Activated naive CD8-positive, alpha-beta T cell treated with anti-CD3 and anti-CD28 coated beads, Interleukin-2, amount 10 ng/mL, durations not matched to agents 7 days and 5 days (primary cell): ENCODE measurements around the gene NOTCH4. TPM values are rescaled to one million over a fixed set of nuclear protein-coding genes. Genes with fewer than 3 reads are reported as not detected.
A peak's percentile ranks its signal among the peaks of the same experiment; 100 is the strongest.
"Not testable (repeated sequence)": the region's sequence is repeated elsewhere in the genome, so short reads cannot be mapped to it uniquely, and the experiment has no call there.

Source experiments
- ATAC-seq: fragments of 150-1000 bp; cut with Tn5 transposase; one replicate; pipeline ENCODE4 v1.10.0; 2021; ENCODE audit warnings: low read depth, moderate library complexity
- POLR2A ChIA-PET: fragments of 350-600 bp; sonication (Branson Sonifier 250); formaldehyde crosslinking; loops from one replicate; lab custom pipeline; 2021; ENCODE audit warnings: antibody characterized with exemption; lab: Charles Lee
- DNase-seq: peaks from one replicate; pipeline ENCODE4 v3.0.0; 2021
- H3K27ac Mint-ChIP-seq: one replicate; pipeline ENCODE4 v1.8.0; 2022; ENCODE audit warnings: mild to moderate bottlenecking, mixed read lengths
- H3K27me3 Mint-ChIP-seq: one replicate; pipeline ENCODE4 v1.8.0; 2022; ENCODE audit warnings: mild to moderate bottlenecking, moderate library complexity, mixed read lengths
- H3K36me3 Mint-ChIP-seq: one replicate; pipeline ENCODE4 v1.8.0; 2021; ENCODE audit warnings: mild to moderate bottlenecking, mixed read lengths
- H3K4me1 Mint-ChIP-seq: one replicate; pipeline ENCODE4 v1.8.0; 2021; ENCODE audit warnings: mixed read lengths
- H3K4me3 Mint-ChIP-seq: one replicate; pipeline ENCODE4 v1.8.0; 2022; ENCODE audit warnings: mild to moderate bottlenecking, moderate library complexity, mixed read lengths
- H3K9me3 Mint-ChIP-seq: one replicate; pipeline ENCODE4 v1.8.0; 2021; ENCODE audit warnings: mixed read lengths
- total RNA-seq, 2 experiments: library from RNA; stranded (reverse); gene quantifications; one replicate each; pipeline ENCODE4 v1.2.3, GENCODE V29; 2021

The NOTCH4 gene
- under 1 TPM; 0.67 to 0.79 TPM for total RNA-seq

GRCh38 chr6:32223258-32224235 lies at the start of gene NOTCH4:
TSS of gene NOTCH4 (minus strand) at chr6:32224067. CDS start at chr6:32223928, 139 bp downstream.
- Mint-ChIP-seq H3K27ac (no peak within 1 kb of the TSS), H3K36me3 (no peaks in the 10 kb centered on the region), H3K9me3 (no peaks in the 10 kb centered on the region), H3K4me3 (no peak within 1 kb of the TSS), H3K4me1 (peaks cover 7% of the 10 kb centered on the region), H3K27me3 (no peaks in the 10 kb centered on the region)
- POLR2A ChIA-PET, result no interaction called here
- no peak for ATAC-seq
- DNase-seq, result no peak

- peaks cover 6% of the 10 kb centered on the region for H3K27me3 Mint-ChIP-seq
- peaks cover 3% of the 10 kb centered on the region for H3K36me3 Mint-ChIP-seq
- POLR2A ChIA-PET, result no interaction called here
- H3K4me1 Mint-ChIP-seq, result peaks cover 23% of the 10 kb centered on the region
- ATAC-seq (no peak), DNase-seq (no peak)
- peaks cover 4% of the 10 kb centered on the region for H3K9me3 Mint-ChIP-seq
- H3K4me3 Mint-ChIP-seq, result peak overlapping the region; percentile 26
- peak overlapping the region; percentile 58 for H3K27ac Mint-ChIP-seq
Measured at GRCh38 chr6:32271429-32271828, 47.6 kb upstream of the NOTCH4 start.

- H3K27ac Mint-ChIP-seq, DNase-seq, ATAC-seq, POLR2A ChIA-PET, H3K36me3 Mint-ChIP-seq, H3K4me3 Mint-ChIP-seq, H3K27me3 Mint-ChIP-seq, H3K9me3 Mint-ChIP-seq: not testable (repeated sequence)
- peaks cover 20% of the 10 kb centered on the region for H3K4me1 Mint-ChIP-seq
Measured at GRCh38 chr6:32268459-32268858, 44.6 kb upstream of the NOTCH4 start.

- Mint-ChIP-seq H3K27me3 (peaks cover 5% of the 10 kb centered on the region), H3K27ac (no peak overlapping the region), H3K9me3 (peaks cover 2% of the 10 kb centered on the region), H3K4me1 (peaks cover 12% of the 10 kb centered on the region), H3K4me3 (no peak overlapping the region), H3K36me3 (peaks cover 3% of the 10 kb centered on the region)
- DNase-seq (no peak), ATAC-seq (no peak)
- POLR2A ChIA-PET, result no interaction called here
Measured at GRCh38 chr6:32267035-32267434, 43.2 kb upstream of the NOTCH4 start.

GRCh38 chr6:32257262-32257661 lies 33.4 kb upstream of the NOTCH4 start:
- H3K9me3 Mint-ChIP-seq, POLR2A ChIA-PET, ATAC-seq, H3K4me3 Mint-ChIP-seq, H3K27ac Mint-ChIP-seq, H3K36me3 Mint-ChIP-seq, DNase-seq: not testable (repeated sequence)
- Mint-ChIP-seq H3K27me3 (peaks cover 12% of the 10 kb centered on the region), H3K4me1 (peaks cover 13% of the 10 kb centered on the region)

- H3K36me3 Mint-ChIP-seq, result no peaks in the 10 kb centered on the region
Measured at GRCh38 chr6:32255199-32256153, 31.6 kb upstream of the NOTCH4 start.

GRCh38 chr6:32254761-32255198 lies 30.9 kb upstream of the NOTCH4 start:
- Mint-ChIP-seq H3K4me1 (peaks cover 15% of the 10 kb centered on the region), H3K9me3 (no peaks in the 10 kb centered on the region), H3K27ac (peak overlapping the region; percentile 34), H3K27me3 (peaks cover 3% of the 10 kb centered on the region), H3K36me3 (no peaks in the 10 kb centered on the region), H3K4me3 (peak overlapping the region; percentile 60)
- POLR2A ChIA-PET, result no interaction called here
- ATAC-seq (no peak), DNase-seq (no peak)

More at GRCh38 chr6:32255199-32256153, 31.6 kb upstream of the NOTCH4 start:
- DNase-seq (peak; percentile 68), ATAC-seq (peak; percentile 80)
- no peaks in the 10 kb centered on the region for H3K9me3 Mint-ChIP-seq
- peaks cover 15% of the 10 kb centered on the region for H3K4me1 Mint-ChIP-seq
- H3K27ac Mint-ChIP-seq, result peak overlapping the region; percentile 34
- H3K4me3 Mint-ChIP-seq, result peak overlapping the region; percentile 60
- POLR2A ChIA-PET, result no interaction called here
- peaks cover 5% of the 10 kb centered on the region for H3K27me3 Mint-ChIP-seq

GRCh38 chr6:32252331-32253009 lies 28.6 kb upstream of the NOTCH4 start:
- Mint-ChIP-seq H3K27me3 (peaks cover 2% of the 10 kb centered on the region), H3K27ac (peak overlapping the region; percentile 8), H3K9me3 (peaks cover 3% of the 10 kb centered on the region), H3K4me3 (peak overlapping the region; percentile 15), H3K36me3 (no peaks in the 10 kb centered on the region), H3K4me1 (peaks cover 15% of the 10 kb centered on the region)
- no peak for DNase-seq
- POLR2A ChIA-PET, result interaction anchor here (0.5 kb wide), 1 partner anchor 55 kb away, joined by 3 read pairs; no protein-coding TSS in a partner anchor
- ATAC-seq, result peak; percentile 48

- H3K4me3 Mint-ChIP-seq, result no peak overlapping the region
- peaks cover 15% of the 10 kb centered on the region for H3K4me1 Mint-ChIP-seq
- ATAC-seq, result no peak
- POLR2A ChIA-PET, result no interaction called here
- H3K9me3 Mint-ChIP-seq, result peaks cover 3% of the 10 kb centered on the region
- H3K36me3 Mint-ChIP-seq, result no peaks in the 10 kb centered on the region
- H3K27me3 Mint-ChIP-seq, result peaks cover 5% of the 10 kb centered on the region
- DNase-seq, result no peak
- no peak overlapping the region for H3K27ac Mint-ChIP-seq
Measured at GRCh38 chr6:32249262-32249661, 25.4 kb upstream of the NOTCH4 start.

GRCh38 chr6:32247401-32247800 lies 23.5 kb upstream of the NOTCH4 start:
- DNase-seq (no peak), ATAC-seq (no peak)
- Mint-ChIP-seq H3K36me3 (no peaks in the 10 kb centered on the region), H3K4me1 (peaks cover 8% of the 10 kb centered on the region), H3K4me3 (no peak overlapping the region), H3K27ac (no peak overlapping the region), H3K27me3 (peaks cover 7% of the 10 kb centered on the region), H3K9me3 (peaks cover 3% of the 10 kb centered on the region)
- POLR2A ChIA-PET, result no interaction called here

- H3K36me3 Mint-ChIP-seq, result no peaks in the 10 kb centered on the region
- H3K27ac Mint-ChIP-seq, result peak overlapping the region; percentile 40
- peak overlapping the region; percentile 77 for H3K4me3 Mint-ChIP-seq
- peaks cover 8% of the 10 kb centered on the region for H3K27me3 Mint-ChIP-seq
- POLR2A ChIA-PET, result no interaction called here
- peaks cover 19% of the 10 kb centered on the region for H3K4me1 Mint-ChIP-seq
- ATAC-seq (peak; percentile 59), DNase-seq (peak; percentile 75)
- H3K9me3 Mint-ChIP-seq, result peaks cover 3% of the 10 kb centered on the region
Measured at GRCh38 chr6:32244946-32245398, 21.1 kb upstream of the NOTCH4 start.

GRCh38 chr6:32244270-32244669 lies 20.4 kb upstream of the NOTCH4 start:
- POLR2A ChIA-PET, result no interaction called here
- H3K36me3 Mint-ChIP-seq, result no peaks in the 10 kb centered on the region
- peaks cover 8% of the 10 kb centered on the region for H3K27me3 Mint-ChIP-seq
- no peak for ATAC-seq
- no peak overlapping the region for H3K4me3 Mint-ChIP-seq
- H3K27ac Mint-ChIP-seq, result no peak overlapping the region
- peaks cover 19% of the 10 kb centered on the region for H3K4me1 Mint-ChIP-seq
- H3K9me3 Mint-ChIP-seq, result peaks cover 3% of the 10 kb centered on the region
- DNase-seq, result no peak
